Keratinocyte (primary cell): ENCODE data around the gene SKOR1. TPM values are rescaled to one million over a fixed set of nuclear protein-coding genes. Genes with fewer than 3 reads are reported as not detected.

ENCODE experiments used
- DNase-seq: peaks from one replicate; pipeline ENCODE4 v3.0.0-alpha.2; 2011; ENCODE audit warnings: low read depth, missing footprints, low spot score
- FAIRE-seq: peaks from 2 replicates; lab custom pipeline; 2011; peaks lifted over from hg19 to GRCh38; lab: Jason Lieb, UNC
- H2AFZ ChIP-seq: 2 replicates; pipeline ENCODE4 v1.6.0; 2012; ENCODE audit warnings: low read length, control low read depth, inconsistent platforms; ENCODE audit not compliant: control insufficient read depth
- H3K27ac ChIP-seq: 2 replicates; pipeline ENCODE4 v1.5.1; 2011; ENCODE audit warnings: low read length; ENCODE audit not compliant: control insufficient read depth, insufficient read depth
- H3K27me3 ChIP-seq: 3 replicates; pipeline ENCODE4 v1.6.0; 2011; ENCODE audit warnings: low read length; ENCODE audit not compliant: control insufficient read depth, insufficient read depth; ENCODE audit errors: extremely low read depth
- H3K36me3 ChIP-seq, 2 experiments: 2 replicates in 1 of 2; 3 replicates in 1 of 2; pipeline ENCODE4 v1.5.1; 2011; ENCODE audit warnings: low read length in 2 of 2, mild to moderate bottlenecking in 1 of 2; ENCODE audit not compliant: control insufficient read depth in 2 of 2, insufficient read depth in 2 of 2; ENCODE audit errors: extremely low read depth in 1 of 2
- H3K4me1 ChIP-seq: 3 replicates; pipeline ENCODE4 v1.5.1; 2011; ENCODE audit warnings: low read length; ENCODE audit not compliant: control insufficient read depth, insufficient read depth; ENCODE audit errors: extremely low read depth
- H3K4me2 ChIP-seq: 3 replicates; pipeline ENCODE4 v1.6.0; 2011; ENCODE audit warnings: low read depth, low read length; ENCODE audit not compliant: control insufficient read depth, insufficient read depth; ENCODE audit errors: extremely low read depth
- H3K4me3 ChIP-seq, 3 experiments: fragments of 200-600 bp in 1 of 3; sonication (generic) in 1 of 3; 2 replicates in 2 of 3; 3 replicates in 1 of 3; pipeline ENCODE4 v1.5.1; 2011 to 2016; ENCODE audit warnings: low read length in 3 of 3, mild to moderate bottlenecking in 3 of 3, control low read depth in 2 of 3, inconsistent platforms in 1 of 3, low read depth in 1 of 3, mixed read lengths in 1 of 3, mixed run types in 1 of 3, moderate library complexity in 1 of 3; ENCODE audit not compliant: control insufficient read depth in 2 of 3, insufficient read depth in 2 of 3; ENCODE audit errors: extremely low read depth in 1 of 3
- H3K79me2 ChIP-seq: 2 replicates; pipeline ENCODE4 v1.6.0; 2012; ENCODE audit warnings: low read length; ENCODE audit not compliant: control insufficient read depth, insufficient read depth
- H3K9ac ChIP-seq: 3 replicates; pipeline ENCODE4 v1.6.0; 2011; ENCODE audit warnings: low read length; ENCODE audit not compliant: control insufficient read depth, insufficient read depth; ENCODE audit errors: extremely low read depth
- H3K9me1 ChIP-seq: 3 replicates; pipeline ENCODE4 v1.6.0; 2011; ENCODE audit warnings: low read length; ENCODE audit not compliant: control insufficient read depth, insufficient read depth; ENCODE audit errors: extremely low read depth
- H3K9me3 ChIP-seq: 2 replicates; pipeline ENCODE4 v1.5.1; 2012; ENCODE audit warnings: low read depth, low read length; ENCODE audit not compliant: control insufficient read depth
- H4K20me1 ChIP-seq: 3 replicates; pipeline ENCODE4 v1.6.0; 2011; ENCODE audit warnings: low read length; ENCODE audit not compliant: control insufficient read depth, insufficient read depth; ENCODE audit errors: extremely low read depth
- CTCF ChIP-seq, 3 experiments: IDR thresholded peaks in 1 of 3; conservative IDR thresholded peaks in 1 of 3; optimal IDR thresholded peaks in 1 of 3; 2 replicates in 2 of 3; 3 replicates in 1 of 3; pipeline versions ENCODE3 to v1.5.1; 2011; ENCODE audit warnings: low read length in 3 of 3, mild to moderate bottlenecking in 3 of 3, moderate library complexity in 2 of 3, control low read depth in 1 of 3, inconsistent platforms in 1 of 3; ENCODE audit not compliant: insufficient read depth in 2 of 3; ENCODE audit errors: extremely low read depth in 1 of 3
- EZH2 ChIP-seq: IDR thresholded peaks from one replicate; pipeline ENCODE4 v1.6.1; 2012; ENCODE audit warnings: inconsistent platforms, mild to moderate bottlenecking, low read length, moderate library complexity
- dilution Hi-C: fragments of 300-500 bp; cut with MboI; formaldehyde crosslinking; loops from one replicate; pipeline ENCODE4 v1.7.0; 2020; ENCODE audit warnings: low sequenced_read_pairs; ENCODE audit not compliant: extremely low pct_ligation_motif_present
- polyA plus RNA-seq, 5 experiments: library from polyadenylated mRNA; depleted of rRNA in 3 of 5; stranded (reverse) in 3 of 5; stranded (forward) in 1 of 5; unstranded in 1 of 5; fragments of >200 nt; gene quantifications; 1 replicate in 1 of 5; 2 replicates in 3 of 5; 3 replicates in 1 of 5; pipeline versions ENCODE4 v1.2.1 to v1.2.3, GENCODE V29; 2011 to 2012; ENCODE audit warnings: missing spikeins in 2 of 5, low read depth in 1 of 5, low replicate concordance in 1 of 5

Gene SKOR1
- polyA plus RNA-seq, 1 donor (not counting 4 experiments of a cell fraction or from before 2014, with no cell fraction given): 0.03 TPM

GRCh38 chr15:67849538-67849937 lies 24.2 kb downstream of the SKOR1 start:
- H4K20me1 ChIP-seq: peaks cover 3% of the 10 kb centered on the region
- H3K4me2 ChIP-seq: no peak overlapping the region
- no peak for FAIRE-seq
- no peaks in the 10 kb centered on the region for H3K27me3 ChIP-seq
- H3K9me3 ChIP-seq: no peaks in the 10 kb centered on the region
- no peaks in the 10 kb centered on the region for H3K36me3 ChIP-seq
- no peaks in the 10 kb centered on the region for H3K79me2 ChIP-seq
- no peak overlapping the region for H3K9ac ChIP-seq
- dilution Hi-C loops: no loop called here
- TF ChIP-seq EZH2 (no peak), CTCF (optimal IDR thresholded peaks at IDR 0.05 in 1 of 3, IDR thresholded peaks at IDR 0.05 in 1 of 3, conservative IDR thresholded peaks at IDR 0.05 in 1 of 3; ENCODE audit: extremely low read depth in 1 of 3, insufficient read depth in 2 of 3, low read length in 3 of 3) (no peak)
- no peak overlapping the region for H3K4me3 ChIP-seq
- DNase-seq: no peak
- no peak overlapping the region for H2AFZ ChIP-seq
- H3K27ac ChIP-seq: no peak overlapping the region
- no peaks in the 10 kb centered on the region for H3K9me1 ChIP-seq
- H3K4me1 ChIP-seq: peaks cover 6% of the 10 kb centered on the region

GRCh38 chr15:67850336-67850735 lies 25.0 kb downstream of the SKOR1 start:
- dilution Hi-C loops: loop anchor here (10.0 kb wide), 1 partner anchor 184 kb away; no protein-coding TSS in a partner anchor
- no peak for FAIRE-seq

More at GRCh38 chr15:67850336-67850735, 25.0 kb downstream of the SKOR1 start:
- Histone ChIP-seq H3K9me1 (no peaks in the 10 kb centered on the region), H3K27ac (no peak overlapping the region), H3K9me3 (no peaks in the 10 kb centered on the region), H3K4me2 (no peak overlapping the region), H3K9ac (no peak overlapping the region), H3K79me2 (no peaks in the 10 kb centered on the region), H3K4me1 (peaks cover 6% of the 10 kb centered on the region), H3K36me3 (no peaks in the 10 kb centered on the region), H2AFZ (no peak overlapping the region), H3K4me3 (no peak overlapping the region), H3K27me3 (no peaks in the 10 kb centered on the region), H4K20me1 (peaks cover 3% of the 10 kb centered on the region)
- no peak for TF ChIP-seq CTCF (optimal IDR thresholded peaks at IDR 0.05 in 1 of 3, IDR thresholded peaks at IDR 0.05 in 1 of 3, conservative IDR thresholded peaks at IDR 0.05 in 1 of 3; ENCODE audit: extremely low read depth in 1 of 3, insufficient read depth in 2 of 3, low read length in 3 of 3)
- no peak for TF ChIP-seq EZH2
- no peak for DNase-seq
